HG03575 (cell line): ENCODE results near the gene C6orf89.
A peak's percentile ranks its signal among the peaks of the same experiment; 100 is the strongest.
"Not testable (repeated sequence)": the region's sequence is repeated elsewhere in the genome, so short reads cannot be mapped to it uniquely, and the experiment has no call there.

Source experiments
- ATAC-seq: cut with Tn5 transposase; IDR thresholded peaks from one replicate; pipeline ENCODE4 v1.9.1; 2021; ENCODE audit not compliant: unreplicated experiment, insufficient number of reproducible peaks, low FRiP score; ENCODE audit errors: extremely low read depth

Gene C6orf89

DNA sequence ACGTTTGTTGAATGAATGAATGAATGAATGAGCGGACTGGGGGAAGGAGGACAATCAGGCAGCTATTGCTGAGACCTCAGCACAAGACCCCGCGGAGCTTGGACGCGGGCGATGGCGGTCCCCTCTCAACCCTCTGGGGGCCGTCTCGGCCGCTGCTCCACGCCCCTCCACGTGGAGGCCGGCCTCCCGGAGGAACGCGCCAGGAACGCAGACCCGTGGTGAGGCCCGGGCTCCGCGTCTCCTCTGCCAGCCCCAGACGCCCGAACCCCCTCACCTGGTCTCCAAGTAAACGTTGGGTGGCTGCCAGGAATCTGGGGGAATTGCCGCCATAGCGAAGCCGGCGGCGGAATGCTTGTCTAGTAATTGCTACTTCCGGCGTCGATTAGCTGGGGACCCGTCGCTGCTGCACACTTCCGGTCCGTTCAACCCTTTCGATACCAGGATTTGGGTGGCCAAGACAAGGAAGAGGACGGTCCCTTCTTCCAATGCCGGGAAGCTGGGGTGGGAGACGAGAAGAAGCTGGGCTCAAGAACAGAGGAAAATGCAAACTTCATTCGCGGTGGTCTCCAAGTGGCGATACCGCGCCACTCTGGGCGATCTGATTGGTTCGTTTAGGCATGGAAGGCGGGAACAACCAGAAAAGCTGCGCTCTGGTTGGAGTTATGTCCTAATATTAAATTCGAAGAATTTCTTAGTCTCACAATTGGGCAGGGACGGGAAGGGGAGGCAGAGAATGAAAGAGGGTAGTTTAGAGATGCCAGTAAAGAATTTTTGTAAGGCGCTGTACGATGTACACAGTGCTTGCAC, 11.1 kb upstream of the C6orf89 start, which contains the start of gene PPIL1:
Gene PPIL1, minus strand, starts transcription at position 361 of the 807 bp plus-strand sequence. Its CDS starts 31 bp downstream, at position 330.
- ATAC-seq, result no peak

DNA sequence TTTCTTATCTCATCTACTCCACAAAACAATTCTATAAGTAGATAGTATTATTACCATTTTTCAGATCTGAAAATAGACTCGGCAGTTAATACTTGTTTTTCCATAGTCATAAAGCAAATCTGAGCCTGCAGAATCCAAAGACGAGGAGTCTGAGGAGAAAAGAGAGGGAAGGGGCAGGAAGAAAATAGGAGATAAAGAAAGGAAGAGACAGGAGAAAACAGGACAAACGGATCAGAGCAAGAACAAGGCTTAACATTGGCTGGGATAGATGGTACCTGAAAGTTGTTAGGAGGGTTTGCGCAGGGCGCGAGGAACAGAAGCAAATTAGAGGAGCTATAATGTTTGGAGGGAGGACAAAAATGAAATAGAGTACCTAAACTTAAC, 10.5 kb upstream of the C6orf89 start:
- ATAC-seq, result no peak

DNA sequence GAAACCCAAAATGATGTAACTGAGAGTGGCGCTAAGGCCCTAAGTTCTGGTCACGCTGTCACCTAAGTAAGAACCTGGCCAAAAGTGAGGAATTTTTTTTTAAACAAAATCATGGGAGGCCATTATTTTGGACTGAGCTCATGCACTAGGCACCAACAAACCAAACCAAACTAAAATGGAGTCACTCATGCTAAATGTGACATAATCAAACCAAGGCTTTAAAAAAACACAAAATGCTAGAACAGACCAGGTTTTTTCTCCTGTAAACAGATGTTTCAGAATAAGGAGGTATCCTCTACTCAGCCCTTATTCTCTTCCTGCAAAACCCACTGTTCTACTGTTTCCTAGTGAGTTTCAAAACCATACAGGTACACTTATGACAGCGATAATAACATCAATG, 1.1 kb upstream of the C6orf89 start:
- no peak for ATAC-seq

DNA sequence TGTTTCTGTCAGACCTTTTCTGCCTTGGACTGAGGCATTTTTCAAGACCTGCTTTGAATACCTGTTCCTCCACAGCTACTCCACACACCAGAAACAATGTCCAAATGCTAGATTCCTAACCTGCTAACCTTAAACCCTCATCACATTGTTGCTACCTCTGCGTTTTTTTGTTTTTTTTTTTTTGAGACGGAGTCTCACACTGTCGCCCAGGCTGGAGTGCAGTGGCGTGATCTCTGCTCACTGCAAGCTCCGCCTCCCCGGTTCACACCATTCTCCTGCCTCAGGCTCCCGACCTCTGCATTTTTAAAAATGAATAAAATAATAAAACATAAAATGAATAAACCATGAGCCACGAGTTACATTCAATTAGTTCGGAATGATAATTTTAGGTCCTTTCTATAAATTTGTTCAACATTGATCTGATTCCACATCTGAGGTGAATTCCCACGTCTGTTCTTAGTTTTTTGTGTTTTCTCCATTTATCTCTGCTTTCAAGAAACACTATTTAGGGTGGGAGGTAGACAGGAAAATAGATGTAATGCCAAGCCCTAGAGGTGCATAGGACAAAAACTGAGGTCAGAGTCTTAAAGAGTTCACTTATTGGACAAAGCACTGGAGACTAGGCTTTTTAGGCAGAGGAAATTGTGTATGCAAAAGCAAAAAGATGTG, 1.3 kb downstream of the C6orf89 start:
- no peak for ATAC-seq

DNA sequence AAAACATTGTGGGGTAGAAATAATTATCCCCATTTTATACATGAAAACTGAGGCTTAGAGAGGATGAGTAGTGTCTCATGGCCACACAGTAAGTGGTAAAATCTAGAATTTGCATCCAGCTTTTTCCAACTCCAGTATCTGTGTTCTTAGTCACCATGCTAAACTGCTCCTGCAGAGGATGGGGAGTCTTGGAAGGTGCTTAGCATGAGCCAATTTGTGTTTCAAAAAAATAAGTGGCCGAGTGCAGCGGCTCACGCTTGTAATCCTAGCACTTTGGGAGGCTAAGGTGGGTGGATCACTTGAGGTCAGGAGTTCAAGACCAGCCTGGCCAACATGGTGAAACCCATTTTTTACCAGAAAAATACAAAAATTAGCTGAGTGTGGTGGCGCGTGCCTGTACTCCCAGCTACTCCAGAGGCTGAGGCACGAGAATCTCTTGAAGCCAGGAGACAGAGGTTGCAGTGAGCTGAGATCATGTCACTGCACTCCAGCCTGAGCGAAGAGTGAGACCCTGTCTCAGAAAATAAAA, 2.4 kb downstream of the C6orf89 start:
- ATAC-seq, result no peak

DNA sequence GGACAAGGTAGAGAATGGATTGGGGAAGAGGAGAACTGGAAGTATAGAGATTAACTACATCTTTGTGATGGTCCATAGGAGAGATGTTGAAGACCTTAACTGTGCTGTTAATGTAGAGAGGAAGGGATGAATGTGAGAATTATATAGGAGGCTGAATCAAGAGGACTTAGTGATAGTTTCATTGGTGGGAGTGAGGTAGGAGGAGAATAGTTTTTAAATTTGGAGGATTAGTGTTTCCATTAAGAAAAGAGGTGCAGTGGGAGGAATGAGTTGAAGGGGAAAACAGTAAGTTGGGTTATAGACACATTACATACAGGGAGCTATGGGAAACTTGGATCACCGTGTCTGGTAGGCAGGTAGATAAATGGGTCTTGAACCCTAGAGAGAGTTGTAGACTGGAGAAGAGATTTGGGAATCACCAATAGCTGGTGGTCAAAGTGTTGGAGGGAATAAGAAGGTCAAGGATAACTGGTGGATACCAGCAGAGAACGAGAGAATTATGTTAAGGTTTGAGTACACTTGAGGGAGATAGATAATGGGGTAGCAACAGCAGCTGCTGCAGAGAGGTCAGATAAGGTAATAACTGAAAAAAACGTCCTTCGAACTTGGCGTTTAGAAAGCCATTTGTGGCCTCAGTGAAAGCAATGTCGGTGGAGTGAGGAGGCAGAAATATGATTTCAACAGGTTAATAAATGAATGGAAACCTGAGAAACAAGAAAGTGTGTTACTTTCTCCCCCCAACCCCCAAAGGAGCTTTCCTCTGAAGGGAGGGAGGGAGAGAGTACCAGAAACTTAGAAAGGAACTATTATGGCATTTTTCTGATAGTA, 3.1 kb downstream of the C6orf89 start:
- no peak for ATAC-seq

DNA sequence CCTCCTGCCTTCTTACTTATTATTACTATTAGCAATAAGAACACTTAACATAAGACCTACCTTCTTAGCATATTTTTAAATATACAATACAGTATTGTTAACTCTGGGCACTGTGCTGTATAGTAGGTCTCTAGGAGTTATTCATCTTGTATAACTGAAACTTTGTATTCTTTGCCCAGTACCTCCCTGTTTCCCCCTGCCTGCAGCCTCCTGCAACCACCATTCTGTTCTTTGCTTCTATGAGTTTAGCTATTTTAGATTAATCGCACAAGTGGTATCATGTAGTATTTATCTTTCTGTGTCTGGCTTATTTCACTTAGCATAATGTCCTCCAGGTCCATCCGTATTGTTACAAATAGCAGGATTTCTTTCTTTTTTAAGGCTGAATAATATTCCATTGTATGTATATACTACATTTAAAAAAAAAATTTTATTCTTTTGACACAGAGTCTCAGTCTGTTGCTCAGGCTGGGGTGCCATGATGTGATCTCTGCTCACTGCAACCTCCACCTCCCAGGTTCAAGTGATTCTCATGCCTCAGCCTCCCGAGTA, 4.4 kb downstream of the C6orf89 start:
- no peak for ATAC-seq

DNA sequence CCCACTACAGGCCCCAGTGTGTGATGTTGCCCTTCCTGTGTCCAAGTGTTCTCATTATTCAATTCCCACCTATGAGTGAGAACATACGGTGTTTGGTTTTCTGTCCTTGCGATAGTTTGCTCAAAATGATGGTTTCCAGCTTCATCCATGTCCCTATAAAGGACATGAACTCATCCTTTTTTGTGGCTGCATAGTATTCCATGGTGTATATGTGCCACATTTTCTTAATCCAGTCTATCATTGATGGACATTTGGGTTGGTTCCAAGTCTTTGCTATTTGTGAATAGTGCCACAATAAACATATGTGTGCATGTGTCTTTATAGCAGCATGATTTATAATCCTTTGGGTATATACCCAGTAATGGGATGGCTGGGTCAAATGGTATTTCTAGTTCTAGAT, 5.4 kb downstream of the C6orf89 start:
- not testable (repeated sequence) for ATAC-seq

DNA sequence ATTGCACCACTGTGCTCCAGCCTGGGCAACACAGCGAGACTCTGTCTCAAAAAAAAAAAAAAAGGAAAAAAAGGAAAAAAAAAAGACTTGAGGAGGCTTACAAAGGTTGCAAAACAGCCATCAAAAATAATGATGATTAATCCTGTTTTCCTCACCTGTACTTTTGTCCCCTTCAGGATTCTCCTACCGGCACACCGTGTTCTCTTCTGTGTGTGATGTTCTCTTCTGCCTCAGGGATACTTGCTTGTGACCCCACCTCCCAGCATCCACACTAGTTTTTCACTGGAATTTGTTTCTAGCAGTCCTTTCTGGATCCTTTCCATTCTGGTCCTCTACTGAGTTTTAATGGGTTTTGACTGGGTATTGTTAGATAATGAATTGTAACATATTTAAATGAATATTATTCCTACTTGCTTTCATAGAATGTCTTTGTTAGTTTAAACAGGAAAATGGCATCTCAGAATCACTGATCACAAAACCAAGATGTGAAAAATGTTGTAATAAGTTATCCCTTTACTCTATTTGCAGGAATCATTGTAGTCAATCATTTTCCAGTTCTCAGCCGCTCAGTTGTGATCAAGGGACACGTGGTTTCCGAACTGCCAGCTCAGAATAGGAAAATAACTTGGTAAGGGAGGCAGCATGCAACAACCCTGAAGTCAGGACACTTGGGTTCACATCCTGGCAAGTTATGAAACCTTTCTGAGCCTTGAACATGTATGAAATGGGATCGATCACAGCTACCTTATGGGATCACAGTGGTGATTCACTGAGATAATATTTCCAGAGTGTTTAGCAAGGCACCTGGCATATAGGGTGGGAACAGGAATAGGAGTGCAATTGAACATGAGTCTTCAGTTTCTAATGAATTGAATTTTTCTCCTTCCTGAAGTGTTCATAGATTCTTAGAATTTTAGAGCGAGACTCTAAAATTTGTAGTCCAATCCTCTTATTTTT, 8.5 kb downstream of the C6orf89 start:
- ATAC-seq, result no peak

DNA sequence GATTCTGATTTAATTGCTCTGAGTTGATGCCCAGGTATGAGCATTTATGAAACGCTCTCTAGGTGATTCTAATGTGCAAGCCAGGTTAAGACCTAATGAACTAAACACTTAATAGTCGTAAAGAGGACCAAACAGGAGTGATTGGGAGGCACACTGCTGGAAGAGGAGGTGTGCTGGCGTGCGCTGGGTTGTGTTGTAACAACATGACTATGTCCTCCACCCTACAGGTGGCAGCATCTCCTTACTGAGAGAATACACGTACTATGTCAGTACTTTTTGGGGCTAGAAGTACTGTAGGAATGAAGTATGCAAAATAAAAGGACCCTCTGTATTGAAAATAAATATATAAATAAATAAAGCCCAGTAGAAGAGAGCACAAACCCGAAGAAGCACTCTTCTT, 11.9 kb downstream of the C6orf89 start:
- no peak for ATAC-seq

DNA sequence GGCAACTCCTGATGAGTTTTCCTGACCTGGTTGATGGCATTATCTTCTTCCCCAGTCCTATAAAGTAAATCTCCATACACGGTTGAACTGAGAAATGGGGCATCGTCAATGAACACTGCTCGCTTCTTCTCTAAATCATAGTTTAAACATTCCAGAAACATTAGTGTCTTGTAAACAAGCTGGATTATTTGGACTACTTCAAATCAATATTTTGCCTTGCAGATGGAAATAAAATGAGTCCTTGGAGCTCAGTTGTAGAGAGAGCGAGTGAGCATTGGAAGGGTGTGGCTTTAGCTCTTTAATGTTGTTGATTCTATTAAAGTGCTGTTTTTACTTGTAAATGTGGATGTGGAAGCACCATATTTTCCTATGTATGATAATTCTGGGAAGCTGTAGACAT, 18.4 kb downstream of the C6orf89 start:
- ATAC-seq, result no peak

DNA sequence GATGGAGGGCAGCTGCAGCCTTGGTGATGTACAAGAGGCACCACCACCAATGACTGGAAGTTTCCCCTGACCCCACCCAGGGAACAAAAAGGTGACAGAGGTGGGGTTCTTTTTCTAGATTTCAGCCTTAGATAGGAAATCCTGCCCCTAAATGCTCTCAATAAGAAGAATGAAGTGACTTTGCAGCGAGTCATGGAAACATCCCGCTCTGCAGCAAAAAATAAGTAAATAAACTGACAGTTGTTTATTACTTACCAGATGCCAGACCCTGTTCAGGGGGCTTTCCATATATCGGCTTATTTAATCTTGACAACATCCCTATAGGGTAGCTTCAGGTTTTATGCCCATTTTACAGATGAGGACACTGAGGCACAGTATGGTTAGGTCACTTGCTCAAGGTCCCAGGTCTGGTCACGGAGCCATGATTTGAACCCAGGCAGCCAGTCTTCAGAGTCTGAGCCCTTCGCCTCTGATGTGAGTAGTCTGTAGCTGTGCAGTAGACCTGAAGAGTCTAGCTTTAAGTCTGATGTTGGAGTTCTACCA, 19.2 kb downstream of the C6orf89 start:
- ATAC-seq, result no peak

DNA sequence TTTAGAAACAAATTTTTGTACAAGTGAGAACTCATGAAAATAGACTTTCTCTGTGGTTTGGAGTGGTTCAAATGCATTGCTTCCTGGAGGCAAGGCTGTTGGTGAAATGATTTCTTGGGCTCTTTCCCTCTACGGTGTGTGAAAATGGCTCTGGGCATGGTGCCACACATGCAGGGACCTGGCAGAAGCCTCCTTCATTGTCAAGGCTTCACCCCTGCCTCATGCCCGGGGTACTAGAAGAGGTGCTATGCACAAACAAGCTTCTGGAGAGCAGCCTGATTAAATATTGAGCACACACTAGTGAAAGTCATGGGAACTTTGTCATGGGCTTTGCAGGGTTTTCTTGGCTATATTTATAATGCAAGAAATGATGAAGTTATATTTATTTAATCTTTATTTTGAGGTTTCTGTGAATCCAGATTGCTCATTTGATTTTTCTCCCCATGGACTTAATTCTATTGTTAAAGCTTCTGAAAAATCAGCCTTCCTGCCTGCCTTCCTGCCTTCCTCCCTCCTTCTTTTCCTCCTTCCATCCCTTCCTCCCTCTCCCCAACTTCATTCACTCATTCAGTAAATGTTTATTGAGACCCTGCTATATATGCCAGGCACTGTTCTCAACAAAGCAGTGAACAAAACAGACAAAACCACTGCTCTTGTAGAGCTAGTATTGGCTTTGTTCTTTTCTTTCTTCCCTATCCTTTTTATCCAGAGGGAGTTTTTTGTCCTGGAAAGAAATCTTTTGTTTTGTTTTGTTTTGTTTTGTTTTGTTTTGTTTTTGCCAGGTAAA, 21.0 kb downstream of the C6orf89 start:
- ATAC-seq, result no peak

DNA sequence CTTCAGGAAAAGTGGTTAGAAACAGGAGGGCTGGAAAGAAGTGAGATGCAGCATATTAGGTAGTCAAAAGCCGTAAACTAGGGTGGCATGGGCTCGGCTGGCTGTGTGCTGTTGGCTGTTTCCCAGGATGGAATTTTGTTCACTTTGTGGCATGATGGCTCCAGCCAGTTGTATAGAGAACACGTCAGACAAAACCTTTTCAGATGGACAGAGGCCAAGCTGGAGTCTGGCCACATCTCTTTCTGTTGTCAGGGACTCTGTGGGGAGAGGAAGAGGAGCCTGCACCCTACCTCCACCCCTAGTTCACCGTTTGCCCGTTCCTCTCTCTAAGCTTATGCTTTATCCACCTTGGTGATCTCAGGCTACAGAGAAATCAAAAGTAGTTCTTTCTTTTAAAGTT, 22.0 kb downstream of the C6orf89 start:
- no peak for ATAC-seq

DNA sequence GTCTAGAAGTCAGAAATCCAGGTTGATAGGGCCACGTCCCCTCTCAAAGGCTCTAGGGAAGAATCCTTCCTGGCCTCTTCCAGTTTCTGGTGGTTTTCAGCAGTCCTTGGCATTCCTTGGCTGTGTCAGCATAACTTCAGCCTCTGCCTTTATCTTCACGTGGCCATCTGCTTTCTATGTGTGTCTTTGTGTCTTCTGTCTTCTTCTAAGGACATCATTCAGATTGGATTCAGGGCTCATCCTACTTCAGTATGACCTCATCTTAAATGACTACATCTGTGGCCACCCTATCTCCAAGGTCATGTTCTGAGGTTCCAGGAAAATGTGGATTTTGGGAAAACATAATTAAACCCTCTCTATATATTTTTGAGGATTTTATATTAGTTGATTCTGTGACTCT, 23.0 kb downstream of the C6orf89 start:
- ATAC-seq, result no peak

DNA sequence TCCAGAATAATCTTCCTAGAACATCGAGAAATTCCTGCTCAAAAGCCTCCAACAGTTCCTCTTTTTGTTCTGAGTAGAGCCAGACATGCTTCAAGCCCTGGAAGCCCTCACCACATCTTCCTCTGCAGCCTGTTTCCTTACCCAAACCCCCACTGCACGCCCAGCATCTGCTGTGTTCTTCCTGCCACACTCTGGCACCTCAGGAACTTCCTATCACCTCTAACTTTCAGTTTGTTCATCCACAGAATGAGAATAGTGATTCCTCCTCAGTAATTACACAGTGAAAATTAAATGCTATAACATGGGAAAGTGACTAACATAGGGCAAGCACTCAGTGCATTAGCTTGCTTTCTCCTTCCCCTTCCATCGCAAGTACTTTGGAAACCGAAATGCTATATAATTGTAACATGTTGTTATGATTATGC, 26.3 kb downstream of the C6orf89 start:
- no peak for ATAC-seq

DNA sequence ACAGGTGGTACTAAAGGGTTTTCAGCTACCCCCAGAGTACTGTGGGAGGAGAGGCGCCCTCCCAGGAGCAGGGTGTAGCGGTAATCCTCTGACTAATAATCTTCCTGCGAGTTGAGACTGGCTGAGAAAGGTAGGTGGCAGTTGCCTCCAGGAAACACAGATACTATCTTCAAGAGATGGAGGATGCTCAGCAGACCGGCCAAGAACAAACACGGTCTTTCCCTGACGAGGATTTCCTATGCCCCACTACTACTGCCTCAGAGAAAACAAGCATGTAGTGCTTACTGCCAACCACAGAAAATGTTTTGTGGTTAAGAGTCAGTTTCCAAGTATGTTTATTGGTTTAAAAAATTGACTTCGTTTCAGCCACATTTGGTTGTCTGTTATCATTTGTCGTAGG, 26.8 kb downstream of the C6orf89 start:
- ATAC-seq, result peak; percentile 61
